Stimulated activated CD4-positive, alpha-beta T cell treated with anti-CD3 and anti-CD28 coated beads, Interleukin-15, amount 100 ng/mL, for 1 hour (primary cell): ENCODE data around the gene PREB.
"Not testable (repeated sequence)": the region's sequence is repeated elsewhere in the genome, so short reads cannot be mapped to it uniquely, and the experiment has no call there.

Source experiments
- DNase-seq, 2 donors: peaks; one replicate each; pipeline ENCODE4 v3.0.0-alpha.2; 2020; ENCODE audit warnings: low read depth in 1 of 2, low spot score in 1 of 2

Gene PREB

GRCh38 chr2:27127883-27128667, 6.4 kb downstream of the PREB start:
- no peak for DNase-seq

GRCh38 chr2:27126252-27126710, 8.2 kb downstream of the PREB start:
- no peak for DNase-seq

- DNase-seq = no peak
These were observed 9.3 kb downstream of the PREB start for GRCh38 chr2:27125104-27125503.

GRCh38 chr2:27123302-27124150, 10.9 kb downstream of the PREB start, which contains the start of gene ABHD1:
Gene ABHD1, plus strand, starts transcription at chr2:27123815. Its CDS starts 134 bp downstream, at chr2:27123949.
- DNase-seq = peak; percentile 30 to 52

GRCh38 chr2:27122791-27123190, 11.6 kb downstream of the PREB start:
- no peak for DNase-seq

- no peak for DNase-seq
These were observed 12.5 kb downstream of the PREB start for GRCh38 chr2:27121906-27122305.

- not testable (repeated sequence) for DNase-seq
These were observed 15.1 kb downstream of the PREB start for GRCh38 chr2:27119330-27119670.

GRCh38 chr2:27118525-27119329, 15.7 kb downstream of the PREB start, which contains the start of gene CGREF1:
Gene CGREF1, minus strand, starts transcription at chr2:27119128. Its CDS starts 14,762 bp downstream, at chr2:27104366.
- no peak for DNase-seq

GRCh38 chr2:27117995-27118524, 16.4 kb downstream of the PREB start:
- no peak for DNase-seq

- DNase-seq = no peak
These were observed 18.9 kb downstream of the PREB start for GRCh38 chr2:27115519-27115918.

GRCh38 chr2:27111392-27112078, 22.9 kb downstream of the PREB start:
- DNase-seq = not testable (repeated sequence)

- not testable (repeated sequence) for DNase-seq
These were observed 23.7 kb downstream of the PREB start for GRCh38 chr2:27110603-27111352.

- no peak for DNase-seq
These were observed 25.4 kb downstream of the PREB start for GRCh38 chr2:27109083-27109482.

- no peak for DNase-seq
These were observed 26.2 kb downstream of the PREB start for GRCh38 chr2:27108221-27108620.

GRCh38 chr2:27105981-27106380, 28.5 kb downstream of the PREB start:
- no peak for DNase-seq

GRCh38 chr2:27102329-27102728, 32.1 kb downstream of the PREB start:
- DNase-seq = no peak

- DNase-seq = no peak
These were observed 34.4 kb downstream of the PREB start for GRCh38 chr2:27100036-27100435.

GRCh38 chr2:27099334-27099955, 35.0 kb downstream of the PREB start:
- no peak for DNase-seq

- no peak for DNase-seq
These were observed 37.1 kb downstream of the PREB start for GRCh38 chr2:27097341-27097740.
